K562 (cell line): ENCODE data around the gene SLC4A2. TPM values are rescaled to one million over a fixed set of nuclear protein-coding genes. Genes with fewer than 3 reads are reported as not detected.

ENCODE experiments used
- ARID3B ChIP-seq: fragments of 250-450 bp; sonication (Bioruptor Pico); IDR thresholded peaks from 2 replicates; pipeline ENCODE4 v1.4.0; 2020; ENCODE audit warnings: borderline replicate concordance
- COPS2 ChIP-seq: fragments of 450-650 bp; conservative IDR thresholded peaks from 2 replicates; pipeline ENCODE4 v1.6.1; 2016; ENCODE audit warnings: mild to moderate bottlenecking, moderate library complexity
- DEAF1 ChIP-seq: fragments of 450-650 bp; formaldehyde crosslinking; IDR thresholded peaks from 2 replicates; pipeline ENCODE4 v1.4.0; 2020; ENCODE audit warnings: mild to moderate bottlenecking, moderate library complexity
- GATAD2B ChIP-seq: fragments of 450-650 bp; IDR thresholded peaks from 2 replicates; pipeline ENCODE4 v1.6.1; 2017; ENCODE audit warnings: mild to moderate bottlenecking, borderline replicate concordance
- KDM2B ChIP-seq: fragments of 250-450 bp; sonication (Bioruptor Pico); IDR thresholded peaks from 2 replicates; pipeline ENCODE4 v1.8.0; 2021; ENCODE audit warnings: mild to moderate bottlenecking, moderate library complexity
- MGA ChIP-seq: fragments of 450-650 bp; IDR thresholded peaks from 2 replicates; pipeline ENCODE4 v1.6.1; 2016; ENCODE audit warnings: mild to moderate bottlenecking, moderate library complexity
- OTX1 ChIP-seq: fragments of 450-650 bp; formaldehyde crosslinking; IDR thresholded peaks from 2 replicates; pipeline ENCODE4 v1.4.0; 2022; ENCODE audit warnings: mild to moderate bottlenecking
- SRSF3 ChIP-seq: fragments of 200-400 bp; formaldehyde crosslinking; IDR thresholded peaks from 2 replicates; pipeline ENCODE4 v1.6.1; 2016; ENCODE audit warnings: mild to moderate bottlenecking, low read length, moderate library complexity; ENCODE audit not compliant: insufficient read depth
- TEAD4 ChIP-seq, 2 experiments: sonication (generic) in 1 of 2; formaldehyde crosslinking in 1 of 2; IDR thresholded peaks; 2 replicates each; pipeline versions ENCODE4 v1.6.1 to v1.8.0; 2012 to 2022; ENCODE audit warnings: borderline replicate concordance in 1 of 2, inconsistent platforms in 1 of 2, low read length in 1 of 2, mild to moderate bottlenecking in 1 of 2, missing genetic modification reagents in 1 of 2
- ZBTB17 ChIP-seq: fragments of 450-650 bp; formaldehyde crosslinking; IDR thresholded peaks from 2 replicates; pipeline ENCODE4 v1.4.0; 2020; ENCODE audit warnings: mild to moderate bottlenecking
- ZNF507 ChIP-seq: conservative IDR thresholded peaks from 2 replicates; pipeline ENCODE4 v1.6.1; 2017; ENCODE audit warnings: missing genetic modification characterization, missing compliant biosample characterization
- polyA plus RNA-seq, 8 experiments: library from polyadenylated mRNA; depleted of rRNA in 4 of 8; stranded (reverse) in 5 of 8; unstranded in 3 of 8; fragments of >200 nt; fragmentation: Nextera tagmentation in 2 of 8; fragmentation: Illumina TruSeq in 1 of 8; extraction: Ambion mirVana in 2 of 8; extraction: Trizol in 1 of 8; gene quantifications; 2 replicates each; pipeline versions ENCODE4 v1.2.1 to v1.2.3, GENCODE V29; 2011 to 2014; ENCODE audit warnings: inconsistent platforms in 1 of 8, missing spikeins in 1 of 8
- total RNA-seq, 7 experiments: library from RNA; depleted of rRNA in 6 of 7; stranded (reverse); fragments of >200 nt in 6 of 7; fragmentation: Illumina TruSeq in 2 of 7; extraction: Trizol in 2 of 7; gene quantifications; 2 replicates each; pipeline versions ENCODE4 v1.2.1 to v1.2.3, GENCODE V29; 2011 to 2021; ENCODE audit warnings: low replicate concordance in 1 of 7

SLC4A2 gene
- total and polyA plus RNA-seq, 9 of the 15 experiments (the other 6 are each of a cell fraction or from before 2014, with no cell fraction given) = 11.4 to 375 (median 130) TPM

GRCh38 chr7:151059367-151060112, at the start of gene SLC4A2 (continued):
- TF ChIP-seq DEAF1 (CRISPR knock-in tag) (no peak), SRSF3 (no peak), OTX1 (CRISPR knock-in tag) (no peak), TEAD4 (IDR thresholded peaks at IDR 0.05; ENCODE audit: low read length) (peak; percentile 22; the same call in 1 of the 2 replicates), TEAD4 (CRISPR knock-in tag; IDR thresholded peaks at IDR 0.05; ENCODE audit: borderline replicate concordance) (no peak), COPS2 (no peak), ZNF507 (tag) (no peak), KDM2B (CRISPR knock-in tag) (no peak), MGA (no peak), ARID3B (CRISPR knock-in tag) (no peak), ZBTB17 (0 out of 2 replicates have a peak, but pooled peaks have one; percentile 20), GATAD2B (no peak)
